ENCODE results near the gene DET1.
"Not testable (repeated sequence)": the region's sequence is repeated elsewhere in the genome, so short reads cannot be mapped to it uniquely, and the experiment has no call there.

DET1 gene

GRCh38 chr15:88546248-88547129 lies at the start of gene DET1:
Gene DET1, minus strand, starts transcription at chr15:88546681. Its CDS starts 14,976 bp downstream, at chr15:88531705.
- intact Hi-C loops (cut with DNase I) = loop anchor here (5.0 to 10.0 kb wide), 2 partner anchors 69 to 78 kb away; partner anchors contain the start of gene AEN

GRCh38 chr15:88591384-88591783 lies 44.9 kb upstream of the DET1 start:
- intact Hi-C loops (cut with DNase I) = no loop called here

More at GRCh38 chr15:88546248-88547129, at the start of gene DET1:
- peak; percentile 93 to 99 (median 96) for DNase-seq

GRCh38 chr15:88590759-88591158 lies 44.3 kb upstream of the DET1 start:
- intact Hi-C loops (cut with DNase I) = no loop called here
- DNase-seq = no peak

More at GRCh38 chr15:88591384-88591783, 44.9 kb upstream of the DET1 start:
- DNase-seq = no peak

- peak in 1 of 10 donors; percentile 59 for DNase-seq
- intact Hi-C loops (cut with DNase I) = no loop called here
Observed at GRCh38 chr15:88586401-88587162, 40.1 kb upstream of the DET1 start.

DNA sequence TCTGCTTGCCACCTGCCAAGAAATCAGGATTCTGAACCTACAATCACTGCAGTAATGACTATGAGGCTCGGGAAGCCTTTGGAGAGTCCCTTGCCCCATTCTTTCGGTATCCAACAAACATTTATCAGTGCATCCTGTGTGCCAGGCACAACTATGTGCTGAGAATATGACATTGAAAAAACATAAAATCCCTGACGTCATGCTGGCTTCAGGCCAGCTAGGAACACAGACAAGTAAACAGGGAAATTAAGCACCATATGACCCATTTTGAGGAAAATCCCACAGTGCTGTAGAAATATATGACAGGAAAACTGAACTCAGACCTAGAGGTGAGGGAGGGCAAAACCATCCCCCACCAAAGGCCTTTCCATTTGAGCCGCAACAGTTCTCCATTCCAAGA lies 34.1 kb upstream of the DET1 start:
- intact Hi-C loops (cut with DNase I) = no loop called here
- no peak for DNase-seq

- intact Hi-C loops (cut with DNase I) = no loop called here
- no peak for DNase-seq
Observed at GRCh38 chr15:88579322-88579721, 32.8 kb upstream of the DET1 start.

DNA sequence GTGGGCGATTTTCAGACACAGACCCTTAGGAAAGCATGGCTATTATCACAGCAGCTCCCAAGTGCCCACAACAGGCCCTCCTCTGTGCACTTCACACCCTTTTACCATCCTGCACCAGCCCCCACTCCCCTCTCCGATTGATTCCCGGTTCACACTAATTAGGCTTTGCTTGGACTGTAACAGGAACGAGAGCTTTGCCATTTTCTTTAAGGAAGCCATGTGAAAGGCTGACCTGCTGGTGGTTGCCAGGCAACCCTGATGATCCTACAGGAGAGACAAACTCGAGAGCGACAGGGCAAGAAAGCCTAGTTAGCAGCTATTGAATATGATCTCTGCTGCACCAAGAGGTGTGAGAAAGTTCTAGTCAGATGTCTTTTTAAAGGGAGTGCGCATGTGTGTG lies 28.2 kb upstream of the DET1 start:
- no peak for DNase-seq
- intact Hi-C loops (cut with DNase I) = no loop called here

GRCh38 chr15:88574077-88574476 lies 27.6 kb upstream of the DET1 start:
- intact Hi-C loops (cut with DNase I) = no loop called here
- DNase-seq = no peak

DNA sequence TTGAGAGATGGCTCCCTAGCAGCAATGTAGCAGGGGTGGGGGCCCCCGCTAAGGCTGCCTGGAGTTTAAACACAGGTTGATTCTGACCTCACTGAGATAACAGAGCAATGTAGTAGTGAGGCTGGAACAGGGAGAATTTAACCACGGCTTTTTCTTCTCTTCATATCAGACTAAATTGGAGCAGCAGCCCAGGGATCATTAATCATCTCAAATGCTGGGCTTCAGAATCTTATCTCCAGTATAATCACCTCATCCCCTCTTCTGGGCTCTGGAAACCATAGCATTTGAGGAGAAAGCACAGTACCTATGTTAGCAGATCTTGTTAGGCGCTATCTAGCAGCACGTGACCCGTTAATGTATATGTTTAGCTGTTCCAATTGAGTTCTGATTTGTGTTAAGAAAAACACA lies 25.4 kb upstream of the DET1 start:
- no peak for DNase-seq
- intact Hi-C loops (cut with DNase I) = no loop called here

DNA sequence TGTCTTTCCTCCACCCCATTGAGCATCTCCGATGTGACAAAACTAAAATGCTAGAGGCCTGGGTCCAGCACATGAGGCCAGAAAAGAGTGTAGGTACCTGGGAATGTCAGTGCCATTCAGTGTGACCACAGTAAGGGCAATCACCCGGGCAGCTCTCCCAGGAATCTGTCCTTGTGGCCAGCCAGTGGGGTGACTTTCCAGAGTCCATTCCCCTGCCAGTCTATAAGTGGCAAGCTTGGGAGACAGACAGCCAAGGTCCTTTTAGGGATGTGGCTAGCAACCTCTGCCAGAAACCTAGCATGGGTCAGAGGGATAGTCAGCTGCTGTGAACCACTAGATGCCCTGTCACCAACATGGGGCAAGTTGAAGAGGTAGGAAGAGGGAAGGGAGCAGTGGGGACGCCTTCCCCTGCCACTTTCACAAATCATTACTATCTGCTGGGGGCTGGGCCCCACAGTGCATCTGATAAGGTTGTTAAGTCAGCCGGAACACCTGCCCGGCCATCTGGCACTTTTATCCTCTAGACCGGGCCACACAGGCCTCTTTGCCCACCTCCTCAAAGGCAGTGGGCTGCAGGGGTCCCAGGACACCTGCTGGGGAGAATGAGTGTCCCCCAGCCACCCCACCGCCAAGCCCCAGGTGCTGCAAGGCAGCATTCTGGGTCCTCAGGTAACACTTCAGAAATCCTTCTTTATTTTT lies 24.8 kb upstream of the DET1 start:
- DNase-seq = peak in 1 of 10 donors; percentile 53
- intact Hi-C loops (cut with DNase I) = no loop called here

GRCh38 chr15:88568589-88568988 lies 22.1 kb upstream of the DET1 start:
- intact Hi-C loops (cut with DNase I) = no loop called here
- no peak for DNase-seq

DNA sequence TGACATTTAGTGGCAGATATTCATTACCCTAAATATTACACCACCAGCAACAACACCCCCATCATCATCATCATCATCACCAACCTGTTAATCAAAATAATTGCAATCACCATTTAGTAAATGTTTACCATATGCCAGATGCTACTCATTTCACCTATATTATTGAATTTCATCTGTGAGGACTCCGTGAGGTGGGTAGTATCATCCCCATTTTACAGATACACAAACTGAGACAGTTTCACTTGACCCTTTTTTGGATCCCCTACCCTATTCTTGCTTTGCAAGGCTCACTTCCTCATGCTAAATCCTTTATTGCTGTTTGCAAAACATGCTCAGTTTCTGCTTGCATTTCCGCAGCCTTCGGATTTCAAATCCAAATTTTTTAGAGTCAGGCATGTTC lies 18.3 kb upstream of the DET1 start:
- intact Hi-C loops (cut with DNase I) = no loop called here
- DNase-seq = no peak

GRCh38 chr15:88563638-88564037 lies 17.2 kb upstream of the DET1 start:
- intact Hi-C loops (cut with DNase I) = no loop called here

DNA sequence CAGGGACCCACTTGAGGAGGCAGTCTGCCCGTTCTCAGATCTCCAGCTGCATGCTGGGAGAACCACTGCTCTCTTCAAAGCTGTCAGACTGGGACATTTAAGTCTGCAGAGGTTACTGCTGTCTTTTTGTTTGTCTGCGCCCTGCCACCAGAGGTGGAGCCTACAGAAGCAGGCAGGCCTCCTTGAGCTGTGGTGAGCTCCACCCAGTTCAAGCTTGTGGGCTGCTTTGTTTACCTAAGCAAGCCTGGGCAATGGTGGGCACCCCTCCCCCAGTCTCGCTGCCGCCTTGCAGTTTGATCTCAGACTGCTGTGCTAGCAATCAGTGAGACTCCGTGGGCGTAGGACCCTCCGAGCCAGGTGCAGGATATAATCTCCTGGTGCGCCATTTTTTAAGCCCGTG lies 13.1 kb upstream of the DET1 start:
- intact Hi-C loops (cut with DNase I); DNase-seq: not testable (repeated sequence)

More at GRCh38 chr15:88563638-88564037, 17.2 kb upstream of the DET1 start:
- no peak for DNase-seq

DNA sequence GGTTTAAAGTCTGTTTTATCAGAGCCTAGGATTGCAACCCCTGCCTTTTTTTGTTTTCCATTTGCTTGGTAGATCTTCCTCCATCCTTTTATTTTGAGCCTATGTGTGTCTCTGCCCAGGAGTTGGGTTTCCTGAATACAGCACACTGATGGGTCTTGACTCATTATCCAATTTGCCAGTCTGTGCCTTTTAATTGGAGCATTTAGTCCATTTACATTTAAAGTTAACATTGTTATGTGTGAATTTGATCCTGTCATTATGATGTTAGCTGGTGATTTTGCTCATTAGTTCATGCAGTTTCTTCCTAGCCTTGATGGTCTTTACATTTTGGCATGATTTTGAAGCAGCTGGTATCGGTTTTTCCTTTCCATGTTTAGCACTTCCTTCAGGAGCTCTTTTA lies 11.5 kb upstream of the DET1 start:
- intact Hi-C loops (cut with DNase I); DNase-seq: not testable (repeated sequence)

DNA sequence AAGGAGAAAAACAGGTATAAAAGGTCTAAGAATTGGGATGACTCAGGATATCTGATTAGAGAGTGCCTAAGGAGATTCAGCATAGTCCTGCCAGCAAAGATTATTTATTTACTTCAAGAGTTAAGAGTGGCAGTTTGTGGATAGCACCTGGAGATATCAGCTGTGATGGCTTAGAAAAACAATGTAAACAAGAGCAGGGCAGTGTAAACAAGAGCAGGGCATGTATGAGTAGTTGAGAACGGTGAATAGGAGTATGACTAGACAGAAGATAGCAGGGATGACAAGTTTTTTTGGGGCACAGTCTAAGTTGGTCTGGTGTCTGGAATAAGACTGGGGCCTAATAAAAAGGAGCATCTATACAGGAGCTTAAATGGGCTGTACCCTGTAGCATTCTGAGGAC lies 1.5 kb upstream of the DET1 start:
- intact Hi-C loops (cut with DNase I) = loop anchor here (5.0 to 10.0 kb wide), 2 partner anchors 71 to 77 kb away; partner anchors contain the start of gene AEN
- DNase-seq = not testable (repeated sequence)

DNA sequence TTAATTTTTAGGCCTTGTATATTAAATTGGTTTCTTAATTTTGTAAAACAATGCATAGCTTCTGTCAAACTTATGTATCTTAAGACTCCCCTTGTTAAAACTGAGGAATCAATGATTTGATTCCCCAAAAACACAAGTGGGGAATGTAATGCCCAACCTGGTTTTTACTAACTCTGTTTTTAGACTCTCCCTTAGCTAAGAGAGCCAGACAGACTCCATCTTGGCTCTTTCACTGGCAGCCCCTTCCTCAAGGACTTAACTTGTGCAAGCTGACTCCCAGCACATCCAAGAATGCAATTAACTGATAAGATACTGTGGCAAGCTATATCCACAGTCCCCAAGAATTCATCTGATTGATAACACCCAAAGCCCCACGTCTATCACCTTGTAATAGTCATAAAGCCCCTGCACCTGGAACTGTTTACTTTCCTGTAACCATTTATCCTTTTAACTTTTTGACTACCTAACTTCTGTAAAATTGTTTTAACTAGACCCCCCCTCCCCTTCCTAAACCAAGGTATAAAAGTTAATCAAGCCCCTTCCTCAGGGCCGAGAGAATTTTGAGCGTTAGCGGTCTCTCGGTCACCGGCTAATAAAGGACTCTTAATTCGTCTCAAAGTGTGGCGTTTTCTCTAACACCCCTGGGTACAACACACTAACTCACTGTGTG lies 768 bp downstream of the DET1 start:
- not testable (repeated sequence) for DNase-seq
- intact Hi-C loops (cut with DNase I) = loop anchor here (5.0 to 10.0 kb wide), 2 partner anchors 68 to 79 kb away; partner anchors contain the start of gene AEN

GRCh38 chr15:88543065-88543776 lies 3.3 kb downstream of the DET1 start:
- intact Hi-C loops (cut with DNase I) = loop anchor here (10.0 kb wide), 1 partner anchor 82 kb away; the partner anchor contains the start of gene AEN

GRCh38 chr15:88542342-88542733 lies 4.1 kb downstream of the DET1 start:
- intact Hi-C loops (cut with DNase I) = loop anchor here (10.0 kb wide), 1 partner anchor 82 kb away; the partner anchor contains the start of gene AEN
- no peak for DNase-seq

More at GRCh38 chr15:88543065-88543776, 3.3 kb downstream of the DET1 start:
- DNase-seq = peak in 1 of 10 donors; percentile 61
